ENCODE data around the gene PPP1R9A.

Gene PPP1R9A

GRCh38 chr7:94933256-94933990, 26.0 kb downstream of the PPP1R9A start:
- Histone ChIP-seq H3K9me3 (ENCODE audit: insufficient read depth, low read length, severe bottlenecking) (no peaks in the 10 kb centered on the region), H3K27me3 (ENCODE audit: insufficient read depth, low read length, poor library complexity) (no peaks in the 10 kb centered on the region), H3K4me2 (ENCODE audit: insufficient read depth, low read length) (no peak overlapping the region), H3K36me3 (ENCODE audit: insufficient read depth, low read length) (no peaks in the 10 kb centered on the region), H3K27ac (ENCODE audit: low read length) (no peak overlapping the region), H3K4me1 (ENCODE audit: insufficient read depth, low read length) (no peaks in the 10 kb centered on the region), H3K79me2 (ENCODE audit: insufficient read depth, low read length) (no peaks in the 10 kb centered on the region), H3K4me3 (ENCODE audit: low read depth in 1 of 2, low read length in 2 of 2) (no peak overlapping the region), H2AFZ (ENCODE audit: low read depth, low read length) (no peak overlapping the region), H4K20me1 (ENCODE audit: insufficient read depth, low read length) (no peaks in the 10 kb centered on the region), H3K9ac (ENCODE audit: low read depth, low read length) (no peak overlapping the region)
- DNase-seq (no peak), ATAC-seq (ENCODE audit: insufficient read depth, low read depth) (no peak)
- no peak for TF ChIP-seq CTCF (IDR thresholded peaks at IDR 0.05; ENCODE audit: borderline replicate concordance, extremely low read depth, low read length, poor library complexity, severe bottlenecking)

- H3K4me2 ChIP-seq (ENCODE audit: insufficient read depth, low read length), result no peak overlapping the region
- no peaks in the 10 kb centered on the region for H4K20me1 ChIP-seq (ENCODE audit: insufficient read depth, low read length)
- no peak overlapping the region for H3K4me3 ChIP-seq (ENCODE audit: low read depth in 1 of 2, low read length in 2 of 2)
- no peak overlapping the region for H3K27ac ChIP-seq (ENCODE audit: low read length)
- no peak for DNase-seq
- ATAC-seq (ENCODE audit: insufficient read depth, low read depth), result no peak
- no peaks in the 10 kb centered on the region for H3K4me1 ChIP-seq (ENCODE audit: insufficient read depth, low read length)
- H2AFZ ChIP-seq (ENCODE audit: low read depth, low read length), result no peak overlapping the region
- no peaks in the 10 kb centered on the region for H3K9me3 ChIP-seq (ENCODE audit: insufficient read depth, low read length, severe bottlenecking)
- no peaks in the 10 kb centered on the region for H3K36me3 ChIP-seq (ENCODE audit: insufficient read depth, low read length)
- no peaks in the 10 kb centered on the region for H3K27me3 ChIP-seq (ENCODE audit: insufficient read depth, low read length, poor library complexity)
- H3K79me2 ChIP-seq (ENCODE audit: insufficient read depth, low read length), result no peaks in the 10 kb centered on the region
- TF ChIP-seq EZH2 (IDR thresholded peaks at IDR 0.05; ENCODE audit: borderline replicate concordance, low read depth, low read length, severe bottlenecking) (no peak), CTCF (IDR thresholded peaks at IDR 0.05; ENCODE audit: borderline replicate concordance, extremely low read depth, low read length, poor library complexity, severe bottlenecking) (no peak)
- H3K9ac ChIP-seq (ENCODE audit: low read depth, low read length), result no peak overlapping the region
Observed at GRCh38 chr7:94939395-94939794, 32.0 kb downstream of the PPP1R9A start.

GRCh38 chr7:94940241-94940640, 32.8 kb downstream of the PPP1R9A start:
- H3K4me1 ChIP-seq (ENCODE audit: insufficient read depth, low read length), result no peaks in the 10 kb centered on the region
- no peak overlapping the region for H3K9ac ChIP-seq (ENCODE audit: low read depth, low read length)
- no peak overlapping the region for H2AFZ ChIP-seq (ENCODE audit: low read depth, low read length)
- no peaks in the 10 kb centered on the region for H3K36me3 ChIP-seq (ENCODE audit: insufficient read depth, low read length)
- H3K4me3 ChIP-seq (ENCODE audit: low read depth in 1 of 2, low read length in 2 of 2), result no peak overlapping the region
- no peaks in the 10 kb centered on the region for H3K79me2 ChIP-seq (ENCODE audit: insufficient read depth, low read length)
- no peaks in the 10 kb centered on the region for H3K27me3 ChIP-seq (ENCODE audit: insufficient read depth, low read length, poor library complexity)
- H3K4me2 ChIP-seq (ENCODE audit: insufficient read depth, low read length), result no peak overlapping the region
- H3K27ac ChIP-seq (ENCODE audit: low read length), result no peak overlapping the region
- H3K9me3 ChIP-seq (ENCODE audit: insufficient read depth, low read length, severe bottlenecking), result no peaks in the 10 kb centered on the region
- no peak for ATAC-seq (ENCODE audit: insufficient read depth, low read depth)
- no peaks in the 10 kb centered on the region for H4K20me1 ChIP-seq (ENCODE audit: insufficient read depth, low read length)
- TF ChIP-seq EZH2 (IDR thresholded peaks at IDR 0.05; ENCODE audit: borderline replicate concordance, low read depth, low read length, severe bottlenecking) (no peak), CTCF (IDR thresholded peaks at IDR 0.05; ENCODE audit: borderline replicate concordance, extremely low read depth, low read length, poor library complexity, severe bottlenecking) (no peak)
- DNase-seq, result no peak
